GM21825 (cell line): Measurements from ENCODE around the gene MAP1B.

ENCODE experiments used
- ATAC-seq: cut with Tn5 transposase; IDR thresholded peaks from one replicate; pipeline ENCODE4 v1.9.1; 2021; ENCODE audit warnings: mild to moderate bottlenecking, moderate library complexity; ENCODE audit not compliant: unreplicated experiment

Gene MAP1B

GRCh38 chr5:72244862-72245371 lies 137.6 kb downstream of the MAP1B start:
- peak; percentile 94 for ATAC-seq

- ATAC-seq = no peak
These were observed 138.3 kb downstream of the MAP1B start for GRCh38 chr5:72245546-72245945.

GRCh38 chr5:72245951-72246532 lies 138.8 kb downstream of the MAP1B start:
- ATAC-seq = no peak

GRCh38 chr5:72246954-72247442 lies 139.7 kb downstream of the MAP1B start:
- ATAC-seq = no peak

GRCh38 chr5:72248410-72248981 lies 141.2 kb downstream of the MAP1B start:
- ATAC-seq = no peak

- ATAC-seq = no peak
These were observed 144.1 kb downstream of the MAP1B start for GRCh38 chr5:72251386-72251785.

GRCh38 chr5:72252008-72252407 lies 144.7 kb downstream of the MAP1B start:
- ATAC-seq = no peak

- no peak for ATAC-seq
These were observed 145.4 kb downstream of the MAP1B start for GRCh38 chr5:72252574-72253155.

GRCh38 chr5:72255237-72255636 lies 148.0 kb downstream of the MAP1B start:
- ATAC-seq = no peak

GRCh38 chr5:72255670-72256069 lies 148.4 kb downstream of the MAP1B start:
- ATAC-seq = no peak

GRCh38 chr5:72256536-72256935 lies 149.3 kb downstream of the MAP1B start:
- ATAC-seq = no peak
